Tibial artery (tissue), 4 donors: ENCODE results near the gene FRRS1L.

ENCODE experiments used
- DNase-seq, 2 donors: peaks; one replicate each; pipeline ENCODE4 v3.0.0-alpha.2; 2019
- H3K27ac ChIP-seq, 2 donors: fragments of 200-600 bp; sonication (generic) in 1 of 2; 1 replicate in 1 of 2; 2 replicates in 1 of 2; pipeline ENCODE4 v1.5.1; 2018 to 2019; ENCODE audit warnings: mild to moderate bottlenecking in 1 of 2
- H3K27me3 ChIP-seq, 2 donors: fragments of 200-600 bp; sonication (generic) in 1 of 2; one replicate each; pipeline versions ENCODE4 v1.5.1 to v1.6.0; 2016 to 2019
- H3K36me3 ChIP-seq, 3 donors: fragments of 200-600 bp; sonication (generic) in 2 of 3; one replicate each; pipeline ENCODE4 v1.5.1; 2016 to 2019; ENCODE audit warnings: mild to moderate bottlenecking in 2 of 3
- H3K4me1 ChIP-seq, 4 donors: fragments of 200-600 bp; sonication (generic) in 2 of 4; 1 replicate in 3 of 4; 2 replicates in 1 of 4; pipeline ENCODE4 v1.5.1; 2016 to 2019
- H3K4me3 ChIP-seq, 2 donors: fragments of 200-600 bp; sonication (generic) in 1 of 2; 1 replicate in 1 of 2; 2 replicates in 1 of 2; pipeline ENCODE4 v1.5.1; 2018 to 2019; ENCODE audit warnings: mild to moderate bottlenecking in 2 of 2
- H3K9me3 ChIP-seq, 3 donors: fragments of 200-600 bp; sonication (generic) in 1 of 3; one replicate each; pipeline ENCODE4 v1.5.1; 2016 to 2019
- intact Hi-C: fragments of 100-400 bp; cut with DNase I; formaldehyde crosslinking; loops from one replicate; pipeline ENCODE4 v1.15.0; 2023; ENCODE audit warnings: low total_unique reads
- TF ChIP-seq, protein P1 (sequence below), 2 experiments: fragments of 200-600 bp in 1 of 2; fragments of 450-650 bp in 1 of 2; IDR thresholded peaks; one replicate each; pipeline ENCODE4 v1.5.1; 2017 to 2019; ENCODE audit warnings: antibody characterized with exemption in 2 of 2, mild to moderate bottlenecking in 1 of 2, moderate library complexity in 1 of 2

The FRRS1L gene

DNA sequence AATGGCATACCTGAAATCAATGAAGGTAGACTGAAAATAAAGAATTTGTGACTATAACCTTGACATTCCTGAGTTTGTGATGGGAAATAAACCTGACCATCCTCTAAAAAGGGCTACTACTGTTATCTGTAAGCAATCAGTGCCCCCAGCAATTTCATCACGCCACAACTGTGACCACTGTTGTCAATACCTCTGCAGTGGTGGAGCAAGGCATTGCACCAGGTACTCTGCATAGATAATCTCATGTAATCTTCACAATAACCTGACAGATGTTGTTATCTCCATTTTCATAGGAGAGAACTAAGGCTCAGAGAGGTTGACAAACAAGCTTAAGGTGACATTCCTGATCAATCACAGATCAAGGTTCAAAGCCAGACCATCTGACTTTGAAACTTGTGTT lies 38.5 kb upstream of the FRRS1L start:
- no peak for DNase-seq
- H3K4me3 ChIP-seq, result no peak overlapping the region
- H3K36me3 ChIP-seq, result no peaks in the 10 kb centered on the region
- H3K27ac ChIP-seq, result no peak overlapping the region
- H3K27me3 ChIP-seq, result no peaks in the 10 kb centered on the region
- no peaks in the 10 kb centered on the region for H3K9me3 ChIP-seq
- TF ChIP-seq, protein P1, sequence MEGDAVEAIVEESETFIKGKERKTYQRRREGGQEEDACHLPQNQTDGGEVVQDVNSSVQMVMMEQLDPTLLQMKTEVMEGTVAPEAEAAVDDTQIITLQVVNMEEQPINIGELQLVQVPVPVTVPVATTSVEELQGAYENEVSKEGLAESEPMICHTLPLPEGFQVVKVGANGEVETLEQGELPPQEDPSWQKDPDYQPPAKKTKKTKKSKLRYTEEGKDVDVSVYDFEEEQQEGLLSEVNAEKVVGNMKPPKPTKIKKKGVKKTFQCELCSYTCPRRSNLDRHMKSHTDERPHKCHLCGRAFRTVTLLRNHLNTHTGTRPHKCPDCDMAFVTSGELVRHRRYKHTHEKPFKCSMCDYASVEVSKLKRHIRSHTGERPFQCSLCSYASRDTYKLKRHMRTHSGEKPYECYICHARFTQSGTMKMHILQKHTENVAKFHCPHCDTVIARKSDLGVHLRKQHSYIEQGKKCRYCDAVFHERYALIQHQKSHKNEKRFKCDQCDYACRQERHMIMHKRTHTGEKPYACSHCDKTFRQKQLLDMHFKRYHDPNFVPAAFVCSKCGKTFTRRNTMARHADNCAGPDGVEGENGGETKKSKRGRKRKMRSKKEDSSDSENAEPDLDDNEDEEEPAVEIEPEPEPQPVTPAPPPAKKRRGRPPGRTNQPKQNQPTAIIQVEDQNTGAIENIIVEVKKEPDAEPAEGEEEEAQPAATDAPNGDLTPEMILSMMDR (IDR thresholded peaks at IDR 0.05), result no peak
- no peaks in the 10 kb centered on the region for H3K4me1 ChIP-seq
- intact Hi-C loops, result no loop called here

DNA sequence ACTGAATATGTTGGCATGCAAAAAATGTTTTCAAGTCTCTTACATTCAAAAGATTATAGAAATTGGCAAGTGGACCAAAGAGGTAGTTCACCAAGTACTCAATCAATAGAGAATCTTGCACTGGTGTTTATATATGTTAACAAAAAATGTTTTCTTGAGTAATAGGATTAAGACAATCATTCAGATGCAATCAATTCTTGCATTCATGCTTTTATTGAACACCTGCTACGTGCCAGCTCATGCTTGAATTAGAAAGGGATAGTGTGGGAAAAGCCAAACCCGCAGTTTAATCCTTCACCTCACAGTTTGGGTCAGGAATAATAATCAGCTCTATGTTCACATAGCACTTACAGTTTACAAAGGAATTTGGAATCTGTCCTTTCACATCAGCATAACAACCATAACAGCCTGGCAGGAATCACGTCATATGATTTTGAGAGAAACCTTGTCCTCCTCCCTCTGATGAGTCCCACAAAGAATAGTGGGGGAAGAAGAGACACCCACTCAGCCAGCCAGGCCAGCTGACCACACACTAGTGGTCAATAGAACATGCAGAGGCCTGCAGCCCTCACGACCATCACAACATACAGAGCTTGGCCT lies 36.8 kb upstream of the FRRS1L start:
- H3K27ac ChIP-seq, result no peak overlapping the region
- H3K4me3 ChIP-seq, result no peak overlapping the region
- H3K9me3 ChIP-seq, result no peaks in the 10 kb centered on the region
- no peak for DNase-seq
- H3K4me1 ChIP-seq, result no peaks in the 10 kb centered on the region
- TF ChIP-seq, protein P1 (IDR thresholded peaks at IDR 0.05), result no peak
- intact Hi-C loops, result no loop called here
- no peaks in the 10 kb centered on the region for H3K36me3 ChIP-seq
- H3K27me3 ChIP-seq, result no peaks in the 10 kb centered on the region

DNA sequence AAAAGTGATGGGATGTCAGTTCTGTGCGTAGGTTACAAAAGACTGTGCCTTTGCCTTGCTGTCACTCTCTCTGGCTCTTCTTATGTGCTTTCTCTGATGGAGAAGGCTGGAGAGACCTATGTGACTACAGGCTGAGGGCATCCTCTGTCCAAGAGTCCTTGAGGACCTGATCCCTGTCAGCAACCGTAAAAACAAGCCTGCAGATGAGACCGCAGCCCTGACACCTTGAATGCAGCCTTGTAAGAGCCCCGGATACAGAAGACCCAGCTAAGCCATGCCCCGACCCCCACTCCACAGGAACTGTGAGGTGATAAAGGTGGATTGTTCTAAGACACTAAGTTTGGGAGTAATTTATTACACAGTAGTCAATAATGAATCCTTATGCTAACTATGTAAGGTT lies 32.6 kb upstream of the FRRS1L start:
- TF ChIP-seq, protein P1 (IDR thresholded peaks at IDR 0.05), result no peak
- H3K9me3 ChIP-seq, result no peaks in the 10 kb centered on the region
- DNase-seq, result no peak
- intact Hi-C loops, result no loop called here
- H3K27ac ChIP-seq, result no peak overlapping the region
- no peak overlapping the region for H3K4me3 ChIP-seq
- H3K36me3 ChIP-seq, result no peaks in the 10 kb centered on the region
- no peaks in the 10 kb centered on the region for H3K4me1 ChIP-seq
- peaks cover 0 to 2% of the 10 kb centered on the region in 2 donors for H3K27me3 ChIP-seq

DNA sequence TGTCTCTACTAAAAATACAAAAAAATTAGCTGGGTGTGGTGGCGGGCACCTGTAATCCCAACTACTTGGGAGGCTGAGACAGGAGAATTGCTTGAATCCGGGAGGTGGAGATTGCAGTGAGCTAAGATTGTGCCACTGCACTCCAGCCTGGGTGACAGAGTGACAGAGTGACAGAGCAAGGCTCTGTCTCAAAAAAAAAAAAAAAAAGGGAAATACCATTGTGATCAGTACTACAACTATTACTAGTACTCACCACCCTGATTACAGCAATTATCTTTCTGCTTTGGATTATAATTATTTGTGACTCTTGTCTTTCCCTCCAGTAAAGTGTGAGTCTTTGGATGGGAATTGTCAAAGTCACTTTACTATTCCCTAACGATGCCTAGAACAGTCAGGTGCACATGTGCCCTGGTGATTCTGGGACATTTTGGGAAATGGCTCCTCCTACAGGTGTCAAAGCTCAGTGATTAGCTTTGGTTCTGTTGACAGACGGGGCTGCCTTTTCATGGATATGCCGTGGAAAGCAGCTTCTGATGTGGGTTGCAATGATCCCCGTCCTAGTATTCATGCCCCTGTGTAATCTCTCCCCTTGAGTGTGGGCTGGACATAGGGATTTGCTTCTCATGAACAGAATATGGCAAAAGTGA lies 31.8 kb upstream of the FRRS1L start:
- Histone ChIP-seq H3K4me1 (no peaks in the 10 kb centered on the region), H3K9me3 (no peaks in the 10 kb centered on the region), H3K27me3 (peaks cover 0 to 2% of the 10 kb centered on the region in 2 donors), H3K36me3 (no peaks in the 10 kb centered on the region), H3K27ac (no peak overlapping the region), H3K4me3 (no peak overlapping the region)
- no peak for DNase-seq
- TF ChIP-seq, protein P1 (IDR thresholded peaks at IDR 0.05), result no peak
- intact Hi-C loops, result no loop called here

DNA sequence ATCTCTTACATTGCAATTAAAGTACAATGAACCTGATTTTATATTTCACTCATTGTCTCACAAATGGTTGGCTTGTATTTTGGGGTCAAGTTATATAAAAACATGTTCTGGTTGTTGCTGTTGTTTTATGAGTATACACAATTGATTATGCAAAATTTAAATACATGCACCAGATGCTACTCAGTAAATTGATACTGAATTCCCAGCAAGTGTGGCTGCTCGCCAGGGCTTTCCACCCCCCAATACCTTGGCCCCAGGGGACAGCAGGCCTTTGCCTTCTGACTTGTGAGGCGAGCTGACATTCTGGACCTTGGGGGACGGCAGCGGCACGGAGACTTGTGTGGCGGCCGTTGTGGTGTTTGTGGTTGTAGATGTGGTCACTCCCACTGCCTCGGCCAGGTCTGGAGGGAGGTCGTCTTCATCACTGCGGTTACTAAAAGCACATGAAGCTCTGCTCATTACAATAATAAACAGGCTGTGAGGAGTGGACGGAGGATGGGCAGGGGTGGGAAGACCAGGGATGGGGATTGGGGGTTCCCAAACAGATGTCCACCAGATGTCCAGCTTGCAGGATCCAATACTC lies 27.0 kb upstream of the FRRS1L start:
- intact Hi-C loops, result no loop called here
- Histone ChIP-seq H3K27ac (no peak overlapping the region), H3K36me3 (no peaks in the 10 kb centered on the region), H3K4me1 (no peaks in the 10 kb centered on the region), H3K4me3 (no peak overlapping the region), H3K9me3 (no peaks in the 10 kb centered on the region), H3K27me3 (peaks cover 0 to 2% of the 10 kb centered on the region in 2 donors)
- TF ChIP-seq, protein P1 (IDR thresholded peaks at IDR 0.05), result no peak
- DNase-seq, result no peak
